DOHH2 (cell line): ENCODE data around the gene SMG6.
A peak's percentile ranks its signal among the peaks of the same experiment; 100 is the strongest.
"Not testable (repeated sequence)": the region's sequence is repeated elsewhere in the genome, so short reads cannot be mapped to it uniquely, and the experiment has no call there.

ENCODE experiments used
- H3F3A ChIP-seq: fragments of 200-600 bp; sonication (generic), shearing (Covaris generic); 2 replicates; pipeline ENCODE4 v1.6.0; 2016; ENCODE audit warnings: antibody characterized with exemption, mild to moderate bottlenecking; ENCODE audit not compliant: control insufficient read depth, insufficient read depth
- H3K27ac ChIP-seq: fragments of 200-600 bp; sonication (generic); 2 replicates; pipeline ENCODE4 v1.5.1; 2014; ENCODE audit warnings: low read depth, mild to moderate bottlenecking, low read length, moderate library complexity
- H3K27me3 ChIP-seq: fragments of 200-600 bp; sonication (generic); 2 replicates; pipeline ENCODE4 v1.6.1; 2014; ENCODE audit warnings: mild to moderate bottlenecking, low read length, mixed read lengths; ENCODE audit not compliant: control insufficient read depth
- H3K36me3 ChIP-seq: fragments of 200-600 bp; sonication (generic); 2 replicates; pipeline ENCODE4 v1.6.1; 2014; ENCODE audit warnings: mild to moderate bottlenecking, low read length, moderate library complexity, mixed read lengths; ENCODE audit not compliant: control insufficient read depth
- H3K4me1 ChIP-seq: fragments of 200-600 bp; sonication (generic); 2 replicates; pipeline ENCODE4 v1.6.1; 2014; ENCODE audit warnings: mild to moderate bottlenecking, low read length, mixed read lengths; ENCODE audit not compliant: control insufficient read depth
- H3K4me2 ChIP-seq: fragments of 200-600 bp; sonication (generic); 2 replicates; pipeline ENCODE4 v1.6.0; 2014; ENCODE audit warnings: mild to moderate bottlenecking, low read length, moderate library complexity
- H3K4me3 ChIP-seq: fragments of 200-600 bp; sonication (generic); 2 replicates; pipeline ENCODE4 v1.5.1; 2014; ENCODE audit warnings: mild to moderate bottlenecking, low read length, mixed read lengths
- H3K79me2 ChIP-seq: fragments of 200-600 bp; sonication (generic); 2 replicates; pipeline ENCODE4 v1.6.1; 2014; ENCODE audit warnings: mild to moderate bottlenecking, low read length, mixed read lengths; ENCODE audit not compliant: control insufficient read depth
- H3K9me2 ChIP-seq: fragments of 200-600 bp; sonication (generic); replicated peaks from 2 replicates; pipeline ENCODE4 v1.6.1; 2014; ENCODE audit warnings: mild to moderate bottlenecking, low read length, mixed read lengths; ENCODE audit not compliant: control insufficient read depth
- H3K9me3 ChIP-seq: fragments of 200-600 bp; sonication (generic); 2 replicates; pipeline ENCODE4 v1.6.1; 2014; ENCODE audit warnings: antibody characterized with exemption, low read length, mixed read lengths; ENCODE audit not compliant: control insufficient read depth, insufficient read depth
- H4K20me1 ChIP-seq: fragments of 200-600 bp; sonication (generic); 2 replicates; pipeline ENCODE4 v1.6.0; 2014; ENCODE audit warnings: low read depth, mild to moderate bottlenecking, antibody characterized with exemption, low read length, moderate library complexity; ENCODE audit not compliant: control insufficient read depth, insufficient read depth
- CTCF ChIP-seq: fragments of 200-600 bp; sonication (generic); IDR thresholded peaks from one replicate; pipeline ENCODE4 v1.5.1; 2014; ENCODE audit warnings: antibody characterized with exemption, mild to moderate bottlenecking, low read depth, low read length; ENCODE audit not compliant: poor library complexity, severe bottlenecking
- EZH2phosphoT487 ChIP-seq: fragments of 200-600 bp; sonication (generic); IDR thresholded peaks from 2 replicates; pipeline ENCODE4 v1.6.1; 2017; ENCODE audit warnings: borderline replicate concordance, mild to moderate bottlenecking, antibody characterized with exemption, low read length, moderate library complexity, mixed read lengths

The SMG6 gene

GRCh38 chr17:2171702-2172076 is 131.9 kb downstream of the SMG6 start:
- Histone ChIP-seq H3K27ac (no peak overlapping the region), H4K20me1 (no peaks in the 10 kb centered on the region), H3K27me3 (no peaks in the 10 kb centered on the region), H3K4me2 (no peak overlapping the region), H3K36me3 (peaks cover 13% of the 10 kb centered on the region), H3K79me2 (no peaks in the 10 kb centered on the region), H3K4me1 (no peaks in the 10 kb centered on the region), H3K4me3 (no peak overlapping the region), H3K9me2 (no peaks in the 10 kb centered on the region), H3F3A (no peaks in the 10 kb centered on the region), H3K9me3 (no peaks in the 10 kb centered on the region)
- no peak for TF ChIP-seq EZH2phosphoT487
- TF ChIP-seq CTCF: no peak

- Histone ChIP-seq H3K4me3 (no peak overlapping the region), H3K27ac (no peak overlapping the region), H3K9me2 (no peaks in the 10 kb centered on the region), H3K4me1 (no peaks in the 10 kb centered on the region), H3F3A (no peaks in the 10 kb centered on the region), H3K9me3 (no peaks in the 10 kb centered on the region), H3K79me2 (no peaks in the 10 kb centered on the region), H4K20me1 (no peaks in the 10 kb centered on the region), H3K27me3 (no peaks in the 10 kb centered on the region), H3K4me2 (no peak overlapping the region), H3K36me3 (peaks cover 13% of the 10 kb centered on the region)
- TF ChIP-seq EZH2phosphoT487 (no peak), CTCF (peak; percentile 73)
Measured at GRCh38 chr17:2170023-2170422, 133.6 kb downstream of the SMG6 start.

- H4K20me1 ChIP-seq, H3K9me2 ChIP-seq, H3K4me2 ChIP-seq, H3K27ac ChIP-seq, H3K27me3 ChIP-seq, H3K4me1 ChIP-seq, H3K4me3 ChIP-seq, H3F3A ChIP-seq, H3K9me3 ChIP-seq, H3K79me2 ChIP-seq: not testable (repeated sequence)
- H3K36me3 ChIP-seq: peaks cover 17% of the 10 kb centered on the region
Measured at GRCh38 chr17:2165723-2166122, 137.9 kb downstream of the SMG6 start.

GRCh38 chr17:2158396-2158780 is 145.2 kb downstream of the SMG6 start:
- Histone ChIP-seq H3K4me2 (no peak overlapping the region), H3K9me2 (no peaks in the 10 kb centered on the region), H3F3A (no peaks in the 10 kb centered on the region), H3K9me3 (no peaks in the 10 kb centered on the region), H4K20me1 (no peaks in the 10 kb centered on the region), H3K27me3 (no peaks in the 10 kb centered on the region), H3K79me2 (no peaks in the 10 kb centered on the region), H3K4me3 (no peak overlapping the region), H3K36me3 (peaks cover 5% of the 10 kb centered on the region), H3K4me1 (no peaks in the 10 kb centered on the region), H3K27ac (no peak overlapping the region)
- no peak for TF ChIP-seq EZH2phosphoT487
- no peak for TF ChIP-seq CTCF
